MM.1S (cell line): Measurements from ENCODE around the gene RFC5.

Source experiments
- DNase-seq: peaks from one replicate; pipeline ENCODE4 v3.0.0-alpha.2; 2015
- H2AFZ ChIP-seq: fragments of 300-600 bp; sonication (generic); 2 replicates; pipeline ENCODE4 v1.6.0; 2016; ENCODE audit warnings: antibody characterized with exemption, low read length
- H3F3A ChIP-seq: fragments of 300-600 bp; sonication (generic); 2 replicates; pipeline ENCODE4 v1.6.1; 2016; ENCODE audit warnings: mild to moderate bottlenecking, antibody characterized with exemption, low read length, moderate library complexity, mixed read lengths; ENCODE audit not compliant: insufficient read depth
- H3K27ac ChIP-seq: fragments of 300-600 bp; sonication (generic); 2 replicates; pipeline ENCODE4 v1.5.1; 2016; ENCODE audit warnings: mild to moderate bottlenecking, low read length
- H3K27me3 ChIP-seq: fragments of 300-600 bp; sonication (generic); replicated peaks from 2 replicates; pipeline ENCODE4 v1.6.0; 2016; ENCODE audit warnings: low read length; ENCODE audit not compliant: insufficient read depth
- H3K36me3 ChIP-seq: fragments of 300-600 bp; sonication (generic); replicated peaks from 2 replicates; pipeline ENCODE4 v1.6.1; 2016; ENCODE audit warnings: mild to moderate bottlenecking, low read length, mixed read lengths; ENCODE audit not compliant: insufficient read depth
- H3K4me1 ChIP-seq: fragments of 300-600 bp; sonication (generic); 2 replicates; pipeline ENCODE4 v1.6.1; 2016; ENCODE audit warnings: low read length, mixed read lengths
- H3K4me2 ChIP-seq: fragments of 300-600 bp; sonication (generic); 2 replicates; pipeline ENCODE4 v1.6.0; 2016; ENCODE audit warnings: low read depth, low read length
- H3K4me3 ChIP-seq: fragments of 300-600 bp; sonication (generic); 2 replicates; pipeline ENCODE4 v1.5.1; 2016; ENCODE audit warnings: low read length, mixed read lengths
- H3K79me2 ChIP-seq: fragments of 300-600 bp; sonication (generic); 2 replicates; pipeline ENCODE4 v1.6.1; 2016; ENCODE audit warnings: mixed run types, low read length, mixed read lengths
- H3K9ac ChIP-seq: fragments of 300-600 bp; sonication (generic); 2 replicates; pipeline ENCODE4 v1.6.1; 2016; ENCODE audit warnings: low read length, mixed read lengths
- H3K9me2 ChIP-seq: fragments of 300-600 bp; sonication (generic); replicated peaks from 2 replicates; pipeline ENCODE4 v1.6.1; 2016; ENCODE audit warnings: mild to moderate bottlenecking, low read length, mixed read lengths; ENCODE audit not compliant: insufficient read depth
- H3K9me3 ChIP-seq: fragments of 300-600 bp; sonication (generic); replicated peaks from 2 replicates; pipeline ENCODE4 v1.6.1; 2016; ENCODE audit warnings: mild to moderate bottlenecking, low read length, mixed read lengths; ENCODE audit not compliant: insufficient read depth
- H4K20me1 ChIP-seq: fragments of 300-600 bp; sonication (generic); 2 replicates; pipeline ENCODE4 v1.6.1; 2016; ENCODE audit warnings: mild to moderate bottlenecking, low read length, moderate library complexity, mixed read lengths; ENCODE audit not compliant: insufficient read depth
- EZH2 ChIP-seq: fragments of 300-600 bp; sonication (generic); optimal IDR thresholded peaks from 2 replicates; pipeline ENCODE3; 2017; ENCODE audit warnings: low read depth, mild to moderate bottlenecking, antibody characterized with exemption, low read length, mixed read lengths
- EZH2phosphoT487 ChIP-seq: fragments of 300-600 bp; sonication (generic); IDR thresholded peaks from 2 replicates; pipeline ENCODE4 v1.6.1; 2018; ENCODE audit warnings: antibody characterized with exemption, low read length
- TF ChIP-seq, protein P1 (sequence below): fragments of 300-600 bp; sonication (generic); IDR thresholded peaks from 2 replicates; pipeline ENCODE4 v1.5.1; 2016; ENCODE audit warnings: antibody characterized with exemption, low read length, mixed read lengths

Gene RFC5

DNA sequence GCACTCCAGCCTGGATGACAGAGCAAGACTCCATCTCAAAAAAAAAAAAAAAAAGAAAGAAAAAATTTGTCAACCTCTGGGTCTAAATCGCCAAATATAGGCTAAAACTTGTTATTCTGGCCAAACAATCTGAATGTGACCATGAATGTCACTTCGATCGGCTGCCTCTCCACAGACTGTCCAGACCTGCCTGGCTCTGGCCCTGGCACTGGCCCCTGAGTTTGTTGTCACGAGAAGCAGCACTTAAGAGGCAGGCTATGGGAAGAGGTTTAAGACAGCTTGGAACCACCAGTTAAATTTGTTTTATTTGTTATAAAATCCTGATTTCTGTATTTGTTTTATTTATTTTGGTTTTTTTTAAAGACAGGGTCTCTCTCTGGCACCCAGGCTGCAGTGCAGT, 29.9 kb downstream of the RFC5 start:
- Histone ChIP-seq H3K9me2 (no peaks in the 10 kb centered on the region), H3F3A (no peaks in the 10 kb centered on the region), H3K27ac (no peak overlapping the region), H3K4me3 (no peak overlapping the region), H3K27me3 (no peaks in the 10 kb centered on the region), H3K9me3 (no peaks in the 10 kb centered on the region), H3K4me2 (no peak overlapping the region), H2AFZ (no peak overlapping the region), H3K4me1 (no peaks in the 10 kb centered on the region), H3K79me2 (no peaks in the 10 kb centered on the region), H4K20me1 (no peaks in the 10 kb centered on the region), H3K36me3 (no peaks in the 10 kb centered on the region), H3K9ac (no peak overlapping the region)
- TF ChIP-seq EZH2 = no peak
- no peak for TF ChIP-seq EZH2phosphoT487
- TF ChIP-seq, protein P1, sequence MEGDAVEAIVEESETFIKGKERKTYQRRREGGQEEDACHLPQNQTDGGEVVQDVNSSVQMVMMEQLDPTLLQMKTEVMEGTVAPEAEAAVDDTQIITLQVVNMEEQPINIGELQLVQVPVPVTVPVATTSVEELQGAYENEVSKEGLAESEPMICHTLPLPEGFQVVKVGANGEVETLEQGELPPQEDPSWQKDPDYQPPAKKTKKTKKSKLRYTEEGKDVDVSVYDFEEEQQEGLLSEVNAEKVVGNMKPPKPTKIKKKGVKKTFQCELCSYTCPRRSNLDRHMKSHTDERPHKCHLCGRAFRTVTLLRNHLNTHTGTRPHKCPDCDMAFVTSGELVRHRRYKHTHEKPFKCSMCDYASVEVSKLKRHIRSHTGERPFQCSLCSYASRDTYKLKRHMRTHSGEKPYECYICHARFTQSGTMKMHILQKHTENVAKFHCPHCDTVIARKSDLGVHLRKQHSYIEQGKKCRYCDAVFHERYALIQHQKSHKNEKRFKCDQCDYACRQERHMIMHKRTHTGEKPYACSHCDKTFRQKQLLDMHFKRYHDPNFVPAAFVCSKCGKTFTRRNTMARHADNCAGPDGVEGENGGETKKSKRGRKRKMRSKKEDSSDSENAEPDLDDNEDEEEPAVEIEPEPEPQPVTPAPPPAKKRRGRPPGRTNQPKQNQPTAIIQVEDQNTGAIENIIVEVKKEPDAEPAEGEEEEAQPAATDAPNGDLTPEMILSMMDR = no peak
- DNase-seq = no peak

DNA sequence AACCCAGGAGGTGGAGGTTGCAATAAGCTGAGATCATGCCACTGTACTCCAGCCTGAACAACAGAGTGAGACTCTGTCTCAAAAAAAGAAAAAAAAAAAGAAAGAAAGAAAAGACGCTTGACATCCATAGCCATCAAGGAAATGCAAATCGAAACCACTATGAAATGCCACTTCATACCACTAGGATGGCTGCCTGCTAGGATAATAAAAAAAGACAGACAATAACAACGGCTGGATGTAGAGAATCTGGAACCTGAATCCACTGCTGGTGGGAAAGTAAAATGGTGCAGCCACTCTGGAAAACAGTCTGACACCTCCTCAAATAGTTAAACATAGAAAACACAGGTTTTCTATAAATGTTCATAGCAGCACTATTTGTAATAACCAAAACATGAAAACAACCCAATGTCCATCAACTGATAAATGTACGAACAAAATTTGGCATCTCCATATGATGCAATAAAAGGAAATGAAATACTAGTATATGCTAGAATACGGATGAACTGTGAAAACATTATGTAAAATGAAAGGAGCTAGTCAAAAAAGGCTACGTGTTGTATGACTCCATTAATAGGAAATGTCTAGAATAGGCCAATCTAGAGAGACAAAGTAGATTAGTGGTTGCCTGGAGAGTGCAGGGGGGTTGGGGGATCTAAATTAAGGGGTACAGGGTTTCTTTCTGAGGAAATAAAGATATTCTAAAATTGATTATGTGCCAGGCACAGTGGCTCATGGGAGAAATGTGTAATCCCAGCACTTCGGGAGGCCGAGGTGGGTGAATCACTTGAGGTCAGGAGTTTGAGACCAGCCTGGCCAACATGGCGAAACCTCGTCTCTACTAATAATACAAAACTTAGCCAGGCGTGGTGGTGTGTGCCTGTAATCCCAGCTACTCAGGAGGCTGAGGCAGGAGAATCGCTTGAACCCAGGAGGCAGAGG, 34.7 kb downstream of the RFC5 start:
- Histone ChIP-seq H2AFZ (no peak overlapping the region), H3K4me2 (no peak overlapping the region), H3K36me3 (no peaks in the 10 kb centered on the region), H3K27me3 (no peaks in the 10 kb centered on the region), H3K79me2 (no peaks in the 10 kb centered on the region), H4K20me1 (no peaks in the 10 kb centered on the region), H3K9ac (no peak overlapping the region), H3K4me1 (no peaks in the 10 kb centered on the region), H3K27ac (no peak overlapping the region), H3K9me3 (no peaks in the 10 kb centered on the region), H3F3A (no peaks in the 10 kb centered on the region), H3K9me2 (no peaks in the 10 kb centered on the region), H3K4me3 (no peak overlapping the region)
- DNase-seq = no peak
- TF ChIP-seq, protein P1 = no peak

DNA sequence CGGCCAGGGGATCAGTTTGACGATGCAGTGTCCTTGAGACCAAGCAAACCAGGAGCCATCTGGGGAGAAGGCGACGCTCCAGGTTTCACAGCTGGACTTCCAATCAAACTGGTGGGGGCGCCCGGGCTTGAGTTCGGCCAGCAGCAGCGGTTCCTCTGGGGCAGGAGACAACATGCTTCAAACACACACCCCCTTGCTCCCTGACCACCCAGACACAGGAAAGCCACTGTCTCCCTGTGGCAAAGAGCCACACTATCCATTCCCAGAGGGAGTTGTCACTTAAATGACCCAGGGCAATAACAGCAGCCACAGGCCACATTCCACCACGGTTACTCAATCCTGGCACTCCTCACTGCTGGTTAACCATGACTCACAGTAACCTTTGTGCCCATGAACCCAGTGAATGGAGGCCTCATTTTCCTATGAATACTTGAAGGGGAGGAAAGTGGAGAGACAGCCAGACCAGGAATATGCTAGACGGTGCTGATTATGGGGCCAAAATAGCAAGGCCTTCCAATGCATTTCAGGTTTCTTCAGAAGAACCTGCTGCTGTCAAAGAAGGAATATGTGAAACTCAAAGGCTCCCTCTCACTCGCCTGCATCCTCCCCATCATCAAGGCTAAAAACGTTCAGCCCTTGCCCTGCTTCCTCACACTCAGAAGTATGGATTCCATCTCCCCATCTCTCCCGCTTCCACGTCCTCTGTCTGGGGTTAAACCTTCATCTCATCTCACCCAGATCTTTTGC, 36.0 kb downstream of the RFC5 start:
- Histone ChIP-seq H3K27ac (no peak overlapping the region), H3K9me3 (no peaks in the 10 kb centered on the region), H3F3A (no peaks in the 10 kb centered on the region), H3K27me3 (no peaks in the 10 kb centered on the region), H3K4me1 (no peaks in the 10 kb centered on the region), H3K9me2 (no peaks in the 10 kb centered on the region), H3K9ac (no peak overlapping the region), H2AFZ (no peak overlapping the region), H4K20me1 (no peaks in the 10 kb centered on the region), H3K4me2 (no peak overlapping the region), H3K36me3 (no peaks in the 10 kb centered on the region), H3K4me3 (no peak overlapping the region), H3K79me2 (no peaks in the 10 kb centered on the region)
- no peak for DNase-seq
- TF ChIP-seq EZH2phosphoT487 (no peak), EZH2 (no peak)
- TF ChIP-seq, protein P1 = no peak
